Cortex of kidney (tissue), 1 donor: Measurements from ENCODE around the gene GTPBP4.

Experiments used
- DNase-seq: peaks from one replicate; lab custom pipeline; 2025; lab: John Stamatoyannopoulos, UW

GTPBP4 gene

DNA sequence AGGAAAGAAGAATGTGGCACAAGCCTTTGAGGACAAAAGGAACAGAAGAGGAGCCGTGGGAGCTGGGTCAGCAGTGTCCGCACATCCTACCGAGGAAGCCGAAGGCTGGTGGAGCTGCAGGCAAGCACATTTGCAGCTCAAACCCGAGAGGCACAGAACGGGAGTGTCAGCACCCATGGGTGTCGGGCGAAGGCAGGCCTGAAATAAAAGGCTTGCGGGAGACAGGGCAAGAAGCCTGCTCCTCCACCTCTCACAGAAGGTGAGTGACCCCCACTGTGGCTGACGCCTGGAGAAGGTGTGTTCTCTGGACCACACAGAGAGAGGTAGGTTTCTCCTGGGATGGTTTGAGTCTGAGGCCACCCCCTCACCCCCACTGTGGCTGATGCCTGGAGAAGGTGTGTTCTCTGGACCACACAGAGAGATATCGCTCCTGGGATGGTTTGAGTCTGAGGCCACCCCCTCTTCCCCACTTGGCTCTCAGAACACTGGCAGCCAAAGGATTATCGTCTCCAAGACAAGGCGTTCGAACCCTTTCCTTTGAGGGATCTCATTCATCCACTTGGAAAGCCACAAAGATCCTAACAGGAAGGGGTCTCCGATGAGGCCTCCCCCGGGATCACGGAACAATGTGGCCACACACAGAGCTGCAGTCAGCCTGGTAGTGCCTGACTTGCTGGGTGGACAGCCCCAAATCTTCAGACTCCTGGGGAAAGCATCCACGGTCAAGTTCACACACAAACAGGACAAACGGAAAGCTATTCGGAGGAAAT is 21.6 kb upstream of the GTPBP4 start:
- no peak for DNase-seq

DNA sequence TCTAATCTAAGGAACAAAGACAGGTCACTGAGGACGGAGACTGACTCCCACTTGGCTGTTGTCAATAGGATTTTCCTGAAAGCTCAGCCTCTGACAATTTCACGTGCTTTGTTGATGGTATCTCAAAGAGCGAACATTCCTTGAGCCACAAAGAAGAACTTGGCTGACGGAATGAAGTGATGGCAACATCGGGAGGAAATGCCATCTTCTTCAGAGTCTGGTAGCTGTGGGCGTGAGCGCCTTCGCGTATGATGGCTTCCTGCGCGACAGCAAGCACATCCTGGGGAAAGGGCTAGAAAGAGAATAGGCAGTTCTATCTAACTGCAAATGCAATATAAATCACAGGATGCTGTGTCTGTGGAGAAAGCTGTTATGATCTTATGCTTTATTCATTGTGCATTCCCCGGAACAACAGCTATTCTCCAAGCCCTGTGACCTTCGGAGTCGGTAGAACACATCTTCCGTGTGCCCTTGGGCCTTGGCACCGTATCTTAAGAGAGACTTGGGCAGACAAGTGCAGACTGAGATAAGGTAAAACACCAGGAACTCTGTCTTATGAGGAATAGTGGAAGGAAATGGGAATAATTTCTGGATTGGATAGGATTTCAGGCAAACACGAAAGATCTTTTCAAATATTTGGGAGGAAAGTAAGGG is 19.6 kb upstream of the GTPBP4 start:
- no peak for DNase-seq

DNA sequence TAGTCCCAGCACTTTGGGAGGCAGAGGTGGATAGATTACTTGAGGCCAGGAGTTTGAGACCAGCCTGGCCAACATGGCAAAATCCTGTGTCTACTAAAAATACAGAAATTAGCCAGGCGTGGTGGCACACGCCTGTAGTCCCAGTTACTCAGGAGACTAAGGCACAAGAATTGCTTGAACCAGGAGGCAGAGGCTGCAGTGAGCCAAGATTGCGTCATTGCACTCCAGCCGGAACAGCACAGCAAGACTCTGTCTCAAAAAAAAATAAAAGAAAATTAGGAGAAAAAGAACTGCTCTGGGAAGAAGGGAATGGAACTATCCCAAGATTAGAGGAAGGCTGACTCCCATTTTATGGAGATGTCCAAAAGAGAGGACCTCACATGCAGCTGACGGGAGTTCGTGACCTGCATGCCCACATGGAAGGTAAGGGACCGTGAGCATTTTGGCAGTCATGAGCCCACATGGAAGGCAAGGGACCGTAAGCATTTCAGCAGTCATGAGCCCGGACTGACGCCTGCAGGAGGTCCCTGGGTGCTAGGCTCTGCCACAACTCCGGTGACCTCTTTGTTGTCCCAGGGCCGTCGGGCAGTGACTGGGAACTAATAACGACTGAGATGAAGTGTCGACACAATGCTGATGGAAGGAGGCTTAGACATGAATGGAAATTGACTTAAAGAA is 18.6 kb upstream of the GTPBP4 start:
- DNase-seq, result no peak

DNA sequence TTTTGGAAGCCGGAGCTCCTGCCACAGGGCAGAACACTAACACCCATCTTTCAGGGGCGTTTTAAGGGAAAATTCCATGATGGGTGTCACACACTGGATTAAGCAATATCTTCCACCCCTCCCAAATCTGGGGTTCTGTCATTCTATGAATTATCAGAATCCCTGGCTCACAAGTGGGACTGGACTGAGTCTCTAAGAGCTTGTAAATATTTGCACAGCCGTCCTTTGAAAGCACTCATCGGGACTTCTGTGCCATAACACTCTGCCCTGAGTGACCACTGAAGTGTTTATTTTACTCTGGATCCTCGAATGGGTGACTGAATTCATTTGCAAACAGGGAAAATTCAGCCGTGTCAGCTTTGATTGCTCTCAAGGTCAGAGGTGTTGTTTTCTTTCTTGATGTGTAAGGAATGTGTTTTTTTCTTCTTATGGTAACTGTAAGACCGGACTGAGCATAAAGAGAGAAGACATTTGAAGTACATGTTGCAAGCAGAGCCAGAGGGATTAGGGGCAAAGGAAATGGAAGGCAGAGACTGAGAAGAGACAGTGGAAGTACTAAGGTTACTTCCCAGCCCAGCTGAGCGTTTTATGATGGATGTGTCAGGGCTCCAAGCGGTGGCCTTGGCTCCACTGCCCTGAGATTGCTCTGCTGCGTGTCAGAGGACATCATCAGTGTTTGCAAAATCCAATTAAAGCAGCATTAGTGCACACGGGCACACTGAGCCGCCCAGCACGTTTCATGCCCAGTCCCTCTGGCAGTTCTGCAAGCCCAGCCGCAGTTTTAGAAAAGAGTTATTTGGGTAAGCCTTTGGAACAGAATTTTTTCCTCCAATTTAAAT is 17.7 kb upstream of the GTPBP4 start:
- DNase-seq, result no peak

DNA sequence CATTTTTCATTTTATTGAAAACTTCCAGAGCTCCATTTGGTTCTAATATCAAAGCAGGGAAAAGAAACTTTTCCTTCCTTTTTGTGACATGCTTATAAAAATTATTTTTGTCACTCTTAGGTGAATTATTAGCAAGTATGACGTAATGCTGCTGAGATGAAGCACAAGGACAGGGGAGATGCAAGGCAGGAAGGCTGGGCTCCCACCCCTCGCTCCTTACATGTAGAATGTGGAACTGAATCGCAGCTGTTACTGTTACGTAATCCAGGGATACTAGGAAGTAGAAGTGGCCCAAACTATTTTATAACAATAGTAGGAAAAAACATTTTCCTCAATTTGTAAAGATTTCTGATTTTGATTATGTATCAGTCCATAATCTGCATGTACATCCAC is 17.1 kb upstream of the GTPBP4 start:
- no peak for DNase-seq

DNA sequence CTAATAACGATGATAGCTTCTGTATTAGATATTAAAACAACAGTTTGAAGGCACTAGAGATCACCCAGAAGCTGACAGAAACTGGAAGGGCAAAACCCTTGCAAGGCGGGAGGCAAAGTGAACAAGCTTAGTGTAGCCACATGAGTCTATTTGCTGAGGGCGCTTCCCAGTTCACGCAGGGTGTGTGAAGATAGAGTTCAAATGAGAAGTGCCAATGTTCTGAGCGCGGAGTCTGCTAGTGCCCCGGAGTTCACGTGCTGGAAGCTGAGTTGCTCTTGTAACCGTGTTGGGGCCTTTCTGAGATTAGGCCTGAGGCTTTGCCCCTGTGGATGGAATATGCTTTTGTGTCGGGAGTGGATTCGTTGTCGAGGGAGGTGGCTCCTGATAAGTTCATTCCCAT is 16.6 kb upstream of the GTPBP4 start:
- no peak for DNase-seq

DNA sequence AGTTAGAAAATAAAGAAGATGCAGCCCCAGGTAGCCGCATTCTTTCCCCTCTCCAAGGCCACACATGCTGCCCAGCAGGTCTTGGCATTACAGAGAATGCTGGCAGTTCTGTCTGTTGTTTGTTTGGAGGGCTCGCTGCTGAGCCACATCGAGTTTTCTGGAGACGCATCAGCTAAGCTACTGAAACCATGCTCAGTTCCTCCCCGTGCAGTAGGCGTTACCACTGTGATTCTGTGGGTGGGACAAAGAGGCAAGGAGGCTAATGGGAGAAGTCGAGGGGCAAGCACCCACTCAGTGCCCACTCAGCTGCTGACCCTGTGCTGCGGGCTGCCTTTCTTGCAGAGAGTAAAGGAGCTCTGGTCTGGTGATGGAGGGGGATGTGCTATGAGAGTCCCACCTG is 15.5 kb upstream of the GTPBP4 start:
- DNase-seq, result no peak

DNA sequence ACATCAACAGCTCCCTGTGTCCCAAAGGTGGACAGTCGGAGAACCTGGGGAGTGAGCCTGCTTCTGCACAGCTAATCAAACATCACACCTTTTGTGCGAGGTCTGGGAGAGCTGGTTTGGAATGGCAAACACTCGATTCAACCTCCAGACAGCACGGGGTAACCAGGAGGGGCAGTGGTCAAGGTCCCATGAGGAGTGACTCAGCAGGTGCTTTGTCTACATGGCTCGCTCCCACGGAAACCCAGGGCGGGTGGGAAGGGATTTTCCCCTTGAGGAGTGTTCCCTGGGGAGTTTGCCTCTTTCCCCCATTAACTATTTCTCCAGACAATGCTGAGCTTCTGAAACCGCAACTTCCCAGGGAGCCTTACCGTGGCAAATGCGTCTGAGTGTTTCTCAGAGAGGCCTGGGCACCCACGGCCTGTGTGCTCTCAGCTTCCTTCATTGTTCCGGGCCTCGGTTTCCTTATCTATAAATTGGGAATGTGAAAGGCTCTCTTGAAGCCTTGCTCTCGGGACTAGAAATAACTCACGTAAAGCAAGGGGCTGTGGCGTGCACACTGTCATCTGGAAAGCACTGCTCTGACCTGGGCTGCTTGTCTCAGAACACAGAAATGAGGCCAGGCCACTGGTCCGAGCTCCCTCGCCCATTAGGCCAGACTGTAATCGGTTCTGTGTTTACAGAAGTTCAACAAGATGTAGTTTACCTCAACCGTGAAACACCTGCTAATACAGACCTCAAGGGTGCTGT is 14.0 kb upstream of the GTPBP4 start:
- no peak for DNase-seq

DNA sequence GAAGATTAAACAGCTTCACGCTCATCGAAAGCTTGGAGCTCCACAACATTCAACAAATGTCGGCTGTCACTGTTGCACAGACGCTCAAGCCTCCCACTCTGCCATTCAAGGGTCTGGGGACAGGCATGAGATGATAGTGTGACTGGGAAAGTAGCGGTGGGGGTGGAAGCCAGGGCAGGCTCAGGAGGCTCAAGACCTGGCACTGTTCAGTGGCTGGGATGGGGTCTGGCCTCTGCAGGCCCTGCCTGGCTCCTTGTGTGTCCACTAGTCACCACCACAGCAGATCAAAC is 13.5 kb upstream of the GTPBP4 start:
- DNase-seq, result no peak

DNA sequence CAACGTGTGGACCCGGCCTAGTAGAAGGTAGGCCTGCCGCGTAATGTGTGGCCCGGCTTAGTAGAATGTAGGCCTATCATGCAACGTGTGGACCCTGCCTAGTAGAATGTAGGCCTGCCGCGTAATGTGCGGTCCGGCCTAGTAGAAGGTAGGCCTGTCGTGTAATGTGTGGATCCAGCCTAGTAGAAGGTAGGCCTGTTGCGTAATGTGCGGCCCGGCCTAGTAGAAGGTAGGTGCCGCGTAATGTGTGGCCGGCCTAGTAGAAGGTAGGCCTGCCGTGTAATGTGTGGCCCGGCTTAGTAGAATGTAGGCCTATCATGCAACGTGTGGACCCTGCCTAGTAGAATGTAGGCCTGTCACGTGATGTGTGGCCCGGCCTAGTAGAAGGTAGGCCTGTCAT is 11.9 kb upstream of the GTPBP4 start:
- no peak for DNase-seq

DNA sequence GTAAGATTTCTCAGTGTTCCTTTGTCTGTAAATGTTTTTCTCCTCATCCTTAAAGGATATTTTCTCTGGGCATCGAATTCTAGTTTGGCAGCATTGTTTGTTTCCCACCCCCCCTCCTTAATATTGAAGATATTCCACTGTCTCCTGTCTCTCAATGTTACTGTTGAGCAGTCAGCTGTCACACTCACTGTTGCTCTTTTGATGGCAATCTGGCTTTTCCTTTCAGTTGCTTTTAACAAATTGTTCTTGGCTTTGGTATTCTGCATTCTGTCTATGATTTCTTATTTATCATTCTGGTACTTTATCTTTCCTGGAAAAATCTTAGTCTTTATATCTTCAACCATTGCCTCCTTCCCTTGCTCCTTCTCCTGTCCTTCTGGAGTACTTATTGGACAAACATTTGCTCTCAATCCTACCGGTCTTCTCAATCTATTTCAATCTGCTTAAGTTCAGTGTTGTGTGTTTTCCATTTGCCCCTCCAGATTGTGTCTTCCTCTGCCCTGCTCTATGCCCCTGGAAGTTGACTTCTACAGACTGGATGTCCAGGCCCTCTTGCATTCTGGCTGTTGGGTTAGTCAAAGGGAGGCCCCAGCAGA is 9.3 kb upstream of the GTPBP4 start:
- no peak for DNase-seq

DNA sequence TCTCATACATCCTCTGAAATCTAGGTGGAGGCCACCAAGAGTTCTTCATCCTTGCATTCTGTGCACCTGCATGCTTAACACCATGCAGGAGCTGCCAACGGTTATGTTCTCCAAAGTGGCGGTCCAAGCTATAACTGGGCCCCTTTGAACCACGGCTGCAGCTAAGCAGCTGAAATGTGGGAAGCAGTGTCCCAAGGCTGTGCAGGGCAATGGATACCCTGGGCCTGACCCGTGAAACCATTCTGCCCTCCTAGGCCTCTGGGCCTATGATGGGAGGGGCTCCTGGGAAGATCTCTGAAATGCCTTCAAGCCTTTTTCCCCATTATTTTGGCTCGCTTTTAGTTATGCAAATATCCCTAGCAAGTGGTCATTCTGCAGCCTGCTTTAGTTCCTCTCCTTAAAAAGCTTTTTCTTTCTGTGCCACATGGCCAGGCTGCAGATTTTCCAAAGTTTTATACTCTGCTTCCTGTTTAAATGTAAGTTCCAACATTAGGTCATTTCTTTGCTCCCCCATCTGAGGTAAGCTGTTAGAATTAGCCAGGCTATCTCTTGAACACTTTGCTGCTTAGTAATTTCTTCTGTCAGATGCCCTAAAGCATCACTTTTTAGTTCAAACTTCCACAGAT is 7.7 kb upstream of the GTPBP4 start:
- no peak for DNase-seq

DNA sequence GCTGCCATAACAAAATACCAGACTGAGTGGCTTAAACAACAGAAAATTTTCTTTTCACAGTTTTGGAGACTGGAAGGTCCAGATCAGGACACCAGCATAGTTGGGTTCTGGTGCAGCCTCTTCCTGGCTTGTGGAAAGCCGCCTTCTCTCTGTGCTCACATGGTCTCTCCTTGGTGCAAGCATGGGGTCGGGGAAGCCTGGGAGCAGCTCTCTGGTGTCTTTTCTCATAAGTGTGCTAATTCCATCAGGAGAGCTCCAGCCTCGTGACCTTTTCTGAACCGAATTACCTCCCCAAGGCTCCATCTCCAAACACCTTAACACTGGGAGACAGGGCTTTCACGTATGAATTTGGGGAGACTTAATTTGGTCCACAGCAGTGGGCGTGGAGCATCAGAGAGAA is 4.8 kb upstream of the GTPBP4 start:
- DNase-seq, result no peak

DNA sequence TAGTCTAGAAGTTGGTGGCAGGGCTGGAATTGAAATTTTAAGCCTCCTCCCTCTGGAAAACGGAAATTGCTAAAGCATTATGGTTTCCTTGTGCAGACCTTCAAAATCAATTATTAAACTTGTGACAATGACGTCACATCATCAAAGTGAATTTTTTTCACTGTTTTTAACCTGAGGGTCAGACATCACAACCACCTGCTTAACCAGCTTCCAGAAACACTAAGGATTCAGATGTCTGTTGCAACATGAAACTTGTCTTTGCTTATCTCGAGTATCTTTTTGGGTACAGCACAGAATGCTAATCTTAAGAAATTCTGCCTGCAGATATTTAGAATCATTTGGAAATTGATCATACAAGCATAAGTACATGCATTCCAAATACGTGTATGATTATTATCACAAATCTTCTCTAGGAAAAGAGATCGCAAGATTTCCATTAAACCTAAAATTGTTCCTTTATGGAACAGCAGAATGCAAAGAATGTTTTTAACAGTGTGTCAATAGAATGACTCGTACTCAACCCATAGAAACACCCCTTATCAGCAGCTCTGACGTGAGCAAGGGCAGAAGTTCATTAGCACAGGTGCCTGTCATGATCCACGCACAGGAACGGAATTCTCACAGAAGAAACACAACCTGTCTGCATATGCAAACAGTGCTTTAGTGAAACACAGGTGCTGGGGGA is 4.1 kb upstream of the GTPBP4 start:
- no peak for DNase-seq

DNA sequence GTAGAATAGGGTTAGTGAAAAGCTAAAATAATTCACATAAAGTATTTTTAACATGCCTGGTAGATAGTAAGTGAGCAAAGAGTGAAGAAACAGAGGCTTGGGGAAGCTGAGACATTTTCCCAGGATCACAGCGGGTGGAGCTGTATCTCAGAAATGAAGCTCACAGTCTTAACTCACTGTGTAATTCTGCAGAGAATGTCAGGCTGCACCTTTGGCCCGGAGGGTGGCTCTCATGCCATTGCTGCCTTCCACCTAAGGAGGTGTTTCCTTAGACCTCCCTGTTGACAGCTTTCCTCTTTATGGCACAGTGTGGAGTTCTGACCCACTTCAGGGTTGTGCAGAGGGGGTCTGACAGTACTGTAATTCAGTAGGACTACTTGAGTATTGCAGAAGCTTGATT is 2.9 kb upstream of the GTPBP4 start:
- DNase-seq, result no peak

DNA sequence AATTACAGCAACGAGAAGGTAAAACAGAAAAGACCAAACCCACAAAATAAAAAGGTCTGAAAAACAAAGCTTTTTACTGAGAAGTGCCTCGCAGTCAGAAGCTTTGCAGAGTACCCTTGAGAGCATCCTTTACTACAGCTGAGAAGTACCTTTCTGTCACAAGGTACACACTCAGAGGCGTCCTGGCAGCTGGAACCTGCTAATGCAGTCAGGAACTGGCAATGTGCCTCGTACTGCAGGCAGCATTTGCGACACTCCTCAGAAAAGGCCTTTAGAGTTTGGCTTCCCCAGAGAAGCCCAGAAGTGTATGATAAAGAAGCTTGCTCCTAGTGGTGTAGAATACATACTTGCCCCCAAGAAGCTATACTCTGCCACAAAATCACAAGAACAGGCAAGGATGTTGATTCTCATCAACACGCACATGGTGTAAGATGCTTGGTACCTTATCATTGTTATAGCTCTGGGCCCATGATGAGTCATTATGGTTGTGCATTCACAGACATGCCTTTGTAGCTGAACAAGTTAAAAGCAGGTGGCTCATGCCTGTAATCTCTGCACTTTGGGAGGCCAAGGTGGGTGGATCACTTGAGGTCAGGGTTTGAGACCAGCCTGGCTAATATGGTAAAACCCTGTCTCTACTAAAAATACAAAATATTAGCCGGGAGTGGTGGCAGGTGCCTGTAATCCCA is 2.0 kb upstream of the GTPBP4 start:
- DNase-seq, result no peak

DNA sequence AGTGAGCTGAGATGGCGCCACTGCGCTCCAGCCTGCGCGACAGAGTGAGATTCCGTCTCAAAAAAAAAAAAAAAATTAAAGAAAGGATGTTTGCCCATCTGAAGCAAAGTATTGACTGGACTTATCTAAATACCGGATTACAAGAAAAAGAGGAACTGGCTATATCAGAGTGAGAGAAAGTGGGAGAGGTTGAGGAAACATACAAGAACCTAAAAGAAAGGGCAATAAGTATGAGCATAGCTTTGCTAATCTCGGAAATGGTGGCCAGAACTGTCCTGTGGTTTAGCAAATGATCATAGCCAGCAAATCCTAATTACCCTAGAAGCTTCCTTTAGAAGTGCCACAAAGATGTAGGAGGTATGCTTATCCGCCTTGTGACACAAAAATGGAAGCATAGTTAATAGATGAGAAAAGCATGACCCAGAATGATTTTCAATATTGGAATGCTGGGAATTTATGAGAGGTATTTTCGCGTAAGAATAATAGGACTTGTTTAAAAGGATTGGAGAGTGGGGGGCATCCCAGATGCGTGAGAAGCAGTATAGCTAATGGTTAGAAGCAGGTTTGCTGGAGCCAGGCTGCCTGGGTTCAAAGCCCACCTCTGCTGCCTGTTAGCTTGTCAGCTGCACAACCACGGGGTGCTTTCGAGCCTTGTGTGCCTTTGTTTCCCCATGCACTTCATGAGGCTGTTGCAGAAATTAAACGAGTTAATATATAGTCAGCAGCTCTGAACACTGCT is 1.2 kb upstream of the GTPBP4 start:
- DNase-seq, result no peak

DNA sequence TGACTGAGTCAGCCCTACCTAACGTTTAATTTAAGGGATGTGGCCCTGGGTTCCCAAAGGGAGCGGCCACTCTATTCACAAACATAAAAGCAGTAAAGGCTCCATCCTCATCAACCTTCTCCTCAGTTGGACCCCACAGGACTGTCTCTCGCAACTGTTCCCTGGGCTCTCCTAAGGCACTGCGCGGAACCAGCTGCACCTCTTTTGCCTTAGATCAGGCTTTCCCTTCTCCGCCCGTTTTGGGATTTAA is 689 bp upstream of the GTPBP4 start:
- no peak for DNase-seq
